Memory B cell (primary cell): Measurements from ENCODE around the gene TRIM67.

Source experiments
- ATAC-seq: fragments of 150-1000 bp; cut with Tn5 transposase; 2 replicates; pipeline ENCODE4 v1.10.0; 2021; ENCODE audit warnings: low read depth, mild to moderate bottlenecking, moderate library complexity
- DNase-seq, 2 donors: peaks; one replicate each; pipeline ENCODE4 v3.0.0; 2022; ENCODE audit warnings: low spot score in 2 of 2
- H3K27ac Mint-ChIP-seq: one replicate; pipeline ENCODE4 v1.8.0; 2022; ENCODE audit warnings: mild to moderate bottlenecking, moderate library complexity, mixed read lengths
- H3K27me3 Mint-ChIP-seq: one replicate; pipeline ENCODE4 v1.8.0; 2022; ENCODE audit warnings: mixed read lengths
- H3K36me3 Mint-ChIP-seq: one replicate; pipeline ENCODE4 v1.8.0; 2022; ENCODE audit warnings: mild to moderate bottlenecking, mixed read lengths
- H3K4me1 Mint-ChIP-seq: one replicate; pipeline ENCODE4 v1.8.0; 2022; ENCODE audit warnings: mixed read lengths
- H3K4me3 Mint-ChIP-seq: one replicate; pipeline ENCODE4 v1.8.0; 2022; ENCODE audit warnings: mild to moderate bottlenecking, moderate library complexity, mixed read lengths
- H3K9me3 Mint-ChIP-seq: one replicate; pipeline ENCODE4 v1.8.0; 2022; ENCODE audit warnings: mixed read lengths

The TRIM67 gene

GRCh38 chr1:231196307-231196706 lies 34.4 kb downstream of the TRIM67 start:
- H3K9me3 Mint-ChIP-seq, result no peaks in the 10 kb centered on the region
- H3K4me1 Mint-ChIP-seq, result no peaks in the 10 kb centered on the region
- no peaks in the 10 kb centered on the region for H3K36me3 Mint-ChIP-seq
- H3K4me3 Mint-ChIP-seq, result no peak overlapping the region
- peaks cover 18% of the 10 kb centered on the region for H3K27me3 Mint-ChIP-seq
- no peak overlapping the region for H3K27ac Mint-ChIP-seq
- ATAC-seq (no peak), DNase-seq (no peak)

- ATAC-seq (no peak), DNase-seq (no peak)
- H3K9me3 Mint-ChIP-seq, result no peaks in the 10 kb centered on the region
- H3K4me1 Mint-ChIP-seq, result peaks cover 1% of the 10 kb centered on the region
- no peak overlapping the region for H3K4me3 Mint-ChIP-seq
- no peak overlapping the region for H3K27ac Mint-ChIP-seq
- H3K27me3 Mint-ChIP-seq, result peaks cover 19% of the 10 kb centered on the region
- peaks cover under 1% of the 10 kb centered on the region for H3K36me3 Mint-ChIP-seq
These were observed 34.9 kb downstream of the TRIM67 start for GRCh38 chr1:231196728-231197127.

GRCh38 chr1:231199868-231200267 lies 38.0 kb downstream of the TRIM67 start:
- H3K27ac Mint-ChIP-seq, result no peak overlapping the region
- ATAC-seq, result no peak
- H3K9me3 Mint-ChIP-seq, result no peaks in the 10 kb centered on the region

GRCh38 chr1:231200388-231201031 lies 38.7 kb downstream of the TRIM67 start:
- ATAC-seq (no peak), DNase-seq (no peak)
- Mint-ChIP-seq H3K4me3 (no peak overlapping the region), H3K27me3 (peaks cover 18% of the 10 kb centered on the region), H3K27ac (no peak overlapping the region), H3K9me3 (no peaks in the 10 kb centered on the region), H3K36me3 (peaks cover 2% of the 10 kb centered on the region), H3K4me1 (peaks cover 7% of the 10 kb centered on the region)

More at GRCh38 chr1:231199868-231200267, 38.0 kb downstream of the TRIM67 start:
- Mint-ChIP-seq H3K27me3 (peaks cover 18% of the 10 kb centered on the region), H3K36me3 (peaks cover 2% of the 10 kb centered on the region), H3K4me3 (no peak overlapping the region), H3K4me1 (peaks cover 7% of the 10 kb centered on the region)
- no peak for DNase-seq

- H3K36me3 Mint-ChIP-seq, result peaks cover 2% of the 10 kb centered on the region
- H3K4me3 Mint-ChIP-seq, result no peak overlapping the region
- H3K27ac Mint-ChIP-seq, result no peak overlapping the region
- peaks cover 7% of the 10 kb centered on the region for H3K4me1 Mint-ChIP-seq
- DNase-seq (no peak), ATAC-seq (no peak)
- peaks cover 14% of the 10 kb centered on the region for H3K27me3 Mint-ChIP-seq
- no peaks in the 10 kb centered on the region for H3K9me3 Mint-ChIP-seq
These were observed 39.6 kb downstream of the TRIM67 start for GRCh38 chr1:231201375-231201978.

GRCh38 chr1:231201979-231202633 lies 40.2 kb downstream of the TRIM67 start:
- Mint-ChIP-seq H3K36me3 (peaks cover 2% of the 10 kb centered on the region), H3K27me3 (peaks cover 14% of the 10 kb centered on the region), H3K9me3 (no peaks in the 10 kb centered on the region), H3K4me1 (peaks cover 7% of the 10 kb centered on the region), H3K27ac (no peak overlapping the region), H3K4me3 (no peak overlapping the region)
- ATAC-seq (no peak), DNase-seq (no peak)

GRCh38 chr1:231203259-231204057 lies 41.6 kb downstream of the TRIM67 start:
- Mint-ChIP-seq H3K27me3 (peaks cover 8% of the 10 kb centered on the region), H3K36me3 (peaks cover 2% of the 10 kb centered on the region), H3K4me3 (no peak overlapping the region), H3K4me1 (peaks cover 7% of the 10 kb centered on the region), H3K9me3 (no peaks in the 10 kb centered on the region), H3K27ac (no peak overlapping the region)
- no peak for ATAC-seq
- no peak for DNase-seq

- Mint-ChIP-seq H3K27ac (no peak overlapping the region), H3K27me3 (peaks cover 2% of the 10 kb centered on the region), H3K9me3 (no peaks in the 10 kb centered on the region), H3K4me3 (no peak overlapping the region), H3K36me3 (no peaks in the 10 kb centered on the region), H3K4me1 (peaks cover 11% of the 10 kb centered on the region)
- DNase-seq (no peak), ATAC-seq (no peak)
These were observed 45.0 kb downstream of the TRIM67 start for GRCh38 chr1:231206856-231207255.

GRCh38 chr1:231207437-231207836 lies 45.6 kb downstream of the TRIM67 start:
- ATAC-seq, result no peak
- no peak overlapping the region for H3K4me3 Mint-ChIP-seq
- peaks cover 9% of the 10 kb centered on the region for H3K4me1 Mint-ChIP-seq
- no peaks in the 10 kb centered on the region for H3K9me3 Mint-ChIP-seq
- no peak overlapping the region for H3K27ac Mint-ChIP-seq
- H3K36me3 Mint-ChIP-seq, result no peaks in the 10 kb centered on the region
- DNase-seq, result no peak
- no peaks in the 10 kb centered on the region for H3K27me3 Mint-ChIP-seq

- Mint-ChIP-seq H3K4me1 (peaks cover 10% of the 10 kb centered on the region), H3K4me3 (no peak overlapping the region), H3K27ac (no peak overlapping the region)
These were observed 47.1 kb downstream of the TRIM67 start for GRCh38 chr1:231208980-231209379.

GRCh38 chr1:231209531-231209930 lies 47.7 kb downstream of the TRIM67 start:
- Mint-ChIP-seq H3K4me3 (no peak overlapping the region), H3K27me3 (no peaks in the 10 kb centered on the region), H3K27ac (no peak overlapping the region), H3K9me3 (no peaks in the 10 kb centered on the region), H3K4me1 (peaks cover 13% of the 10 kb centered on the region), H3K36me3 (no peaks in the 10 kb centered on the region)
- DNase-seq (no peak), ATAC-seq (no peak)

More at GRCh38 chr1:231208980-231209379, 47.1 kb downstream of the TRIM67 start:
- no peaks in the 10 kb centered on the region for H3K9me3 Mint-ChIP-seq
- no peaks in the 10 kb centered on the region for H3K36me3 Mint-ChIP-seq
- DNase-seq (no peak), ATAC-seq (no peak)
- no peaks in the 10 kb centered on the region for H3K27me3 Mint-ChIP-seq

- no peaks in the 10 kb centered on the region for H3K27me3 Mint-ChIP-seq
- no peak for ATAC-seq
- H3K9me3 Mint-ChIP-seq, result no peaks in the 10 kb centered on the region
- H3K4me3 Mint-ChIP-seq, result no peak overlapping the region
- no peaks in the 10 kb centered on the region for H3K36me3 Mint-ChIP-seq
- H3K27ac Mint-ChIP-seq, result no peak overlapping the region
- no peak for DNase-seq
- peaks cover 17% of the 10 kb centered on the region for H3K4me1 Mint-ChIP-seq
These were observed 48.3 kb downstream of the TRIM67 start for GRCh38 chr1:231210126-231210525.

GRCh38 chr1:231211005-231211857 lies 49.4 kb downstream of the TRIM67 start:
- ATAC-seq (peak; percentile 88), DNase-seq (peak; percentile 92 to 96)
- Mint-ChIP-seq H3K4me3 (peak overlapping the region; percentile 88), H3K4me1 (peaks cover 26% of the 10 kb centered on the region), H3K27ac (peak overlapping the region; percentile 62), H3K36me3 (no peaks in the 10 kb centered on the region), H3K27me3 (no peaks in the 10 kb centered on the region), H3K9me3 (no peaks in the 10 kb centered on the region)
